HG02938 (cell line): ENCODE measurements around the gene PPP1R15A.
"Not testable (repeated sequence)": the region's sequence is repeated elsewhere in the genome, so short reads cannot be mapped to it uniquely, and the experiment has no call there.

ENCODE experiments used
- ATAC-seq: cut with Tn5 transposase; IDR thresholded peaks from one replicate; pipeline ENCODE4 v1.9.1; 2021; ENCODE audit warnings: mild to moderate bottlenecking, moderate library complexity; ENCODE audit not compliant: unreplicated experiment

Gene PPP1R15A

DNA sequence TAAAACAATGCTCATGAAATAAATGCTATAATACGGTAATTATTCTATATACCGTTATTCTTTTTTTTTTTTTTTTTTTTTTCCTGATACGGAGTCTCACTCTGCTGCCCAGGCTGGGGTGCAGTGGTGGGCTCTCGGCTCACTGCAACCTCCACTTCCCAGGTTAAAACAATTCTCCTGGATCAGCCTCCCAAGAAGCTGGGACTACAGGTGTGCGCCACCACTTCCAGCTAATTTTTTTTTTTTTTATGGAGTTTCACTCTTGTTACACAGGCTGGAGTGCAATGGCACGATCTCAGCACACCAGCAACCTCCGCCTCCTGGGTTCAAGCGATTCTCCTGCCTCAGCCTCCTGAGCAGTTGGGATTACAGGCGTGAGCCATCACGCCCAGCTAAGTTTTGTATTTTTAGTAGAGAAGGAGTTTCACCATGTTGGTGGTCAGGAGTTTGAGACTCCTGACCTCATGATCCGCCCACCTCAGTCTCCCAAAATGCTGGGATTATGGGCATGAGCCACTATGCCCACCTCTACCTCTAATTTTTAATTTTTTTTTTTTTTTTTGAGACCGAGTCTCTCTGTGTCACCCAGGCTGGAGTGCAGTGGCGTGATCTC is 6.9 kb downstream of the PPP1R15A start:
- no peak for ATAC-seq

DNA sequence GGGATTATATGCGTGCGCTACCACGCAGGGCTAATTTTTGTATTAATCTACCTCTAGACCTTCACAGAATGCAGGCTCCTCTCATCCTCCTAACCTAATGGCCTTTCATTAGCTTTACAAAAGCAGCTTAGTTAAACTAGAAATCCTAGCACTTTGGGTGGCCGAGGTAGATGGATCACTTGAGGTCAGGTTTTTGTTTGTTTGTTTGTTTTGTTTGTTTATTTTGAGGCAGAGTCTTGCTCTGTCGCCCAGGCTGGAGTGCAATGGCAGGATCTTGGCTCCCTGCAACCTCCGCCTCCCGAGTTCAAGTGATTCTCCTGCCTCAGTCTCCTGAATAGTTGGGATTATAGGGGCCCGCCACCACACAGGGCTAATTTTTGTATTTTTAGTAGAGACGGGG is 7.5 kb downstream of the PPP1R15A start:
- ATAC-seq: not testable (repeated sequence)

DNA sequence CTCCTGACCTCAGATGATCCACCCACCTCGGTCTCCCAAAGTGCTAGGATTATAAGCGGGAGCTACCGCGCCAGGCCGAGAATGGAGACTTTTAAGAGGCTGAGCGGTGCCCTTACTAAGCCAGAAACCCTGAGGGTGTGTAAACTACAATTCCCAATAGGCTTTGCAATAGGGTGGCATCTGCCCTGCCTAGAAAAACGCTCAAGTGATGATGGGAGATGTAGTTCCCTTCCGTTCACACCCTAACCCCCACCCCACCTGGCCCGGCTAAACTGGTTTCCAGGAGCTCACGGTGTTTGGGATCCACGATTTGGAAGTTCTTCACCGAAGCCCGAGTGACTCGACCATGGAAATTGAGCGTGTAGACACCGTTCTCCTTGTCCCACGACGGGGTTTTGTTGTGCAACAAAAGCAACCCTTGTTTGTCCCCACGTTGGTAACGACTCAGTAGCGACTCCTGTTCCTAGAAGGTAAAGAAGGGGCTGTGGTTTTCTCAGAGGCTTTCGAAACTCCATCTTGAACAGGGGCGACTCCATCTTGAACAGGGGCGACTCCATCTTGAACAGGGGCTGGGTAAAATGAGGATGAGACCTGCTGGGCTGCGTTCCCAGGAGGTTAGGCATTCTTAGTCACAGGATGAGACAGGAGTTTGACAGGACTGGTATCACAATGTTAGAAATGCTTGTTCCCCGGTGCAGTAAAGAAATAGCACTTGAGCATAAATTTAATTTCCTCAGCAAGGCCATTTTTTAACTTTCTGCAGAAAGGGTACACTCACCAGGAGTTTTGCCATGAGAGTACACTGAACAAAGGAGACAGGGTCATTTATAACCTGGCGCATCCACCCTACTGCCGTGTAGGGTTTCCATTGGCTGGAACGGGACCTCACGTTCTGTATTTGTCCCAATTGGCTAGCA is 9.8 kb downstream of the PPP1R15A start:
- ATAC-seq: no peak

DNA sequence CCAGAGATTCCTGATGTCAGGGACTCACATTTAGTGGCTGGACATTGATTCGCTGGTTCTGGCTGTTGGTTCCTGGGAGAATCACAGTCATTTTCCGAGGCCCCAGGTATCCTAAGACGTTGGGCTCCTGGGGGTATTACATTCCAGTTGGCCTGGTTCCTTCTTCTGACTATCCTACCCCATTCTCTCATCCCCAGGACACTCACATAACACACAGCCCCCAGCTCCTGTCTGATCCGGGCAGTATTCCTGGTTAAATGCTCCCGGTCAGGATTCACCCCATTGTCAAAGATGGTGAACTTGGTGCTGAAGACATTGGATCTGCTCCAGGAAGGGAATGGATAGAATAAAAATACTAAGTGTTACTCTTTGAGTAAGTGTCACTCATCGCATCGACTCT is 11.5 kb downstream of the PPP1R15A start:
- ATAC-seq: no peak

DNA sequence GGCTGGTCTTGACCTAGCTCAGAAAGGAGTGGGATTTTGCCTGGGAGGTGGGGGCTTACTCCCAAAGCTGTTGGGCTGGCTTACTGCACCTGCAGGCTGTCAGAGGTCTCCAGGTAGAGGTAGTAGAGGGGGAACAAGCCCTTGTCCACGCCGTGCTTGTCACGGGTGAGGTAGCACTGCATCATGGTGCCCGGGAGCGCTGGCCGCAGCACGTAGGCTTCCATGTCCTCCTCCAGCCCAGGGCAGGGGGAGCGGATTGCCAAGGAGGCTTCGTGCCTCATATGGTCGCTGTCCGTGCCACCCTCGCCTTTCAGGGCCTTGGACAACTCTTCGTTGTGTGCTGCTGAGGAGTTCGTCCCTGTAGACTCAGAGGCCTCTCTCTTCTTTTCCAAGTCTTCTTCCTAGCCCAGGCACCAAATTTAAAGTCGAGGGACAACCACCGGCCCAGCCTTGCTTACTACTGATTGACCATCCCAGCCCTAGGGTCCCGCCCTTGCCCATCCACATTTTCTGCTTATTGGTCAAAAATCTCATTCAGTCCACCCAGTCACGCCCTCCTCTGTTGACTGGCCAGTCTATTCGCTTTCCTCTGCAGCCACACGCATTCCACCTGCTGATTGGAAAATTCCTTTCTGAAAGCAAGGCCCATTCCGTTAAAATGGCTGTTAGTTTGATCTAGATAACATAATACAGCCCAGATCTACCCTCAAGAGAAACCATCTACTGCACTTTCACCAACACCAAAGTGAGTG is 15.8 kb downstream of the PPP1R15A start:
- no peak for ATAC-seq

DNA sequence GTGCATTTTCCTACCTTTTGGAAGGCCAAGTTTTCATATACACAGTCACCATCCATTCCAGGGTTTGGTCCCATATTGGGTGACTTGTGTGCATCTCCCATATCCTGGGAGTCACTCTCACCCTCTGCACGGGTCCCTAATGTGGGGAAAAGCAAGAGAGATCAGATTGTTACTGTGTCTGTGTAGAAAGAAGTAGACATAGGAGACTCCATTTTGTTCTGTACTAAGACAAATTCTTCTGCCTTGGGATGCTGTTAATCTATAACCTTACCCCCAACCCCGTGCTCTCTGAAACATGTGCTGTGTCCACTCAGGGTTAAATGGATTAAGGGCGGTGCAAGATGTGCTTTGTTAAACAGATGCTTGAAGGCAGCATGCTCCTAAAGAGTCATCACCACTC is 17.3 kb downstream of the PPP1R15A start:
- not testable (repeated sequence) for ATAC-seq

DNA sequence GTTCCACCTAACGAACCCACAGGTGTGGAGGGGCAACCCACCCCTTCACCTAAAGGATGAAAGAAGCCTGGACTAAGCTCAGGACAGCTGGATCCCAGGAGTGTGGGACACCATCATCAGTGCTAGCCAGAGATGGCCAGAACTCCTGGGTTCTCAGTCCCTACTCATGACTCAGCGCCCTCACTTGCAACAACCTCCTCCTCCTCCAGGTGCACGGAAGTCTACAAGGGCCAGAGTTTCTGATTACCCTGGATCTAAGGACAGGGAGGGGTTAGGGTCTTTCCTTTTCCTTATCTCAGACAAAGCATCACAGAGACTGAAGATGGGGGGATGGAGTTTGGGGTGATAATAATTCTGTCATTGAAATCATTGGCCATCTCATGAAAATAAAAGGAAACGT is 18.3 kb downstream of the PPP1R15A start:
- ATAC-seq: no peak

DNA sequence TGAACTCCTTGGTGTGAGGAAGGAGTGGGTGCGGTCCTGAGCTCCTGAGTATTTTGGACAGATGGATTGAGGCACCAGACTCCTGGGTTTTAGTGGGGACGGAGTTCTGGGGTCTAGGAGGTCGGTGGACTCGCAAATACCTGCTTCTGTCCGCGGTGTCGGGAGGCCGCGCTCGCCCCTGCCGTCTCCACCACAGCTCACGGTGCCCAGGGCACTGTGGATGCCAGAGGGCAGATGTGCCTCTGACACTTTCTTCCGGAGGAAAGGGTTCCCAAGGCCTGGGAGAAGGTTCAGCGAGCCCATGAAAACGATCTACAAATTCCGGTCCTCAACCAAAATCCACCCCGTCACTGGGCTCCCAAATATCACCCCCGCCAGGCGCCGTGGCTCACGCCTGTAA is 23.0 kb downstream of the PPP1R15A start:
- no peak for ATAC-seq

DNA sequence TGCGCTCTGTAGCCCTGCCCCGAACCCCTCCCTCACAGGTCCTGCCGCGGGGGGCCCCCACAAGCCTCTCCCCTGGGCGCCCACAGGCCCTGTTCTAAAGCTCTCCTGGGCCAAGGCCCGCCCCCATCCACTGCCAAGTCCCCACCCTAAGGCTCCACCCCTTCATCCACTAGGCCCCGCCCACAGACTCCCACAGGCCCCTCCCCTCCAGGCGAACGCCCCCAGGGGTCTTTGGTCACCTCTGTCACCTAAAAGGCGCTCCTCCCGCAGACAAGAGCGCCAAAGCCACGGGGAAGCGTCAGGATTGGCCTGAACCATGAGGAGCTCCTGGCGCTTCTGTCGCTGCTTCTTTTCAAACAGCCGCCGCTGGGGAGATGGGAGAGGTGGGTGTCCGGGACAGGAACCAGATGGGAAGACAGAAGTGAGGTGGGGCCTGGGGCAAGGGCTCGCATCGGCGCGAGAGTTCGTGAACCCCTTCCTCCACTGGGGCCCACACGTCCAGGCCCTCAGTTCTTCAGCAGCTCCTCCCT is 24.0 kb downstream of the PPP1R15A start:
- ATAC-seq: no peak

DNA sequence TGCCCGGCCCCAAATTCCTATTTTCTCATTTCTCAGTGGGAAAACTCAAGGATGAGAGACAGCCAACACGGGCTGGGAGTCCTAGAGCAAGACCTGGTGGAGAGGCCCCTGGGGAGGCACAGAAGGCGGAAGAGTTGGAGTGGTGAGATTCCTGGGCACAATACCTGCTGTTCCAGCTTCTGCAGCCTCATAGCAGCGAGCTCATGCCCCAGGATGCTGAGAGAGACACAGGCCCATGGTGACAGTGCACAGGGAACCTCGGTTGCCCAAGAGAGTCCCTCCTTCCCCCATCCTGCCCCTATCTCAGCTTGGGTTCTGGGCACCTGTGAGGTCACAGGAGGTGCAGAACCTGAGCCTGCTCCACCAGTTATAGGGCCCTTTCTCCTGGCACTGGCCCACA is 25.0 kb downstream of the PPP1R15A start:
- no peak for ATAC-seq

DNA sequence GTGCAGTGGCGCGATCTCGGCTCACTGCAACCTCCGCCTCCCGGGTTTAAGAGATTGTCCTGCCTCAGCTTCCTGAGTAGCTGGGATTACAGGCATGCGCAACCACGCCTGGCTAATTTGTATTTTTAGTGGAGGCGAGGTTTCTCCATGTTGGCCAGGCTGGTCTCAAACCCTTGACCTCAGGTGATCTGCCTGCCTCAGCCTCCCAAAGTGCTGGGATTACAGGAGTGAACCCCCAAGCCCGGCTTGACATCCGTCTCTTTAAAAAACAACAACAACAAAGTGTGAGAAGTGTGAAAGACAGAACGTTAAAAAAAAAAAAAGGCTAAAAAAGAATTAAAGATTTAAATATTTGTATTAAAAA is 27.1 kb downstream of the PPP1R15A start:
- ATAC-seq: not testable (repeated sequence)

DNA sequence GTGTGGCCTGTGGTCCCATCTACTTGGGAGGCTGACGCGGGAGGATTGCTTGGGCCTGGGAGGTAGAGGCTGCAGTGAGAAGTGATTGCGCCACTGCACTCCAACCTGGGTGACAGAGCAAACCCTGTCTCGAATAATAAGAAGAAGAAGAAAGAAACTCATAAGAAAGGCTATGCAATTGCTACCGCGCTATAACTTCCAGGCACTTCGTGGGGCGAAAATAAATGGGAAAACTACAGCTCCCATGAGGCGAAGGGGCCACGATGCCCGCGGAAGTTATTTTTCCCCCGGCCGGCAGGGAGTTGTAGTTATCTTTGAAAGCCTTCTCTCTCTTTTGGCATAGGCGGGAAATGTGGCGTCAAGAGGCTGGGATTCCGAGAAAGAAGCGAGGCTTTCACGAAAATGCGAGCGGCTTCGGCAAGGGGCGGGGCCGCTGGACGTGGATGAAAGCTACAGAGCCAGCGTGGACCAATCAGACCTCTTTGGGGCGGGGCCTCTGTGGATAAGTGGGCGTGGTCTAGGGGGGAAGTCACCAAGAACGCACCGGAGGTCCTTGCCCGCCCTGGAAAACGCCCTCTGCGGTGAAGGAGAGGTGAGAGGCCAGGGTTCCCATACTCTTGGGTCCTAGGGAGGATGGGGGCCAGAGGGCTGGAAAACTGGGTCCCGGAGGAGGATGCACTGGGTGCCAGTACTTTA is 27.7 kb downstream of the PPP1R15A start, which contains the start of gene NUCB1:
Gene NUCB1, plus strand, starts transcription at position 532 of the 696 bp plus-strand sequence. CDS start 485 bp downstream, outside the sequence.
- ATAC-seq: peak; percentile 79

DNA sequence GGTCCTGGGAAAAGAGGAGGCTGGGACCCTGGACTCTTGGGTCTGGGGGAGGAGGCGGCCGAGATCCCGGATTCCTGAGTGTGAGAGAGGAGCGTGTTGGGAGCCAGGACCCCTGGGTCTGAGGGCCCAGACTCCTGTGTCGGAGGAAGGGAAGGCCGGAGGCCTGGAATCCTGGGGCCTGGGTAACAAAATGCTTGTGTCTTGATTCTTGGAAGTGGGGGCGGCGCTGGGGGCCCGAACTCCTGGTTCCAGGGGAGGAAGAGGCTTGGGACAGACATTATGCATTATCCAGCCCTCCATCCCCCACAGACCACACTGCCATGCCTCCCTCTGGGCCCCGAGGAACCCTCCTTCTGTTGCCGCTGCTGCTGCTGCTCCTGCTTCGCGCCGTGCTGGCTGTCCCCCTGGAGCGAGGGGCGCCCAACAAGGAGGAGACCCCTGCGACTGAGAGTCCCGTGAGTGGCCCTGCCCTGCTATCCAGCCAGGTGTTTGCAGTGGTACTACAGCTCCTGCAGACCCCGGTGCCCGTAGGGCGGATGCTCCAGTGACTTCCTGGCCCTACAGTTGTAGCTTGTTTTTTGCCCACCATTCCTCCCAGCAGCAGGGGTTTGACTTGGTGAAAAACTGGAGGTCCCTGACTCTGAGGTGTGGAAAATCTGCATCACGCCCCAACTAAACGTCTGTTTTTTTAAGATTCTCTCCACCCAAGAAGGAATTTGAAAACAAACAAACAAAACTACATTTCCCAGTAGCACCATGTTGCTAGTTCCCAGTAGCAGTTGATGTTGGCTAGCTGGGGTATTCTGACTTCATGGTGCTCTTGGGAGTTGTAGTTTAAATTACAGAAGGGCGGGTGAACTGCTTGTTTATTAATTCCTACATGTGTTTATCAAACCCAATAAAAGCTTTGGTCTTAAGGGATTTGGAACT is 28.5 kb downstream of the PPP1R15A start:
- ATAC-seq: no peak

DNA sequence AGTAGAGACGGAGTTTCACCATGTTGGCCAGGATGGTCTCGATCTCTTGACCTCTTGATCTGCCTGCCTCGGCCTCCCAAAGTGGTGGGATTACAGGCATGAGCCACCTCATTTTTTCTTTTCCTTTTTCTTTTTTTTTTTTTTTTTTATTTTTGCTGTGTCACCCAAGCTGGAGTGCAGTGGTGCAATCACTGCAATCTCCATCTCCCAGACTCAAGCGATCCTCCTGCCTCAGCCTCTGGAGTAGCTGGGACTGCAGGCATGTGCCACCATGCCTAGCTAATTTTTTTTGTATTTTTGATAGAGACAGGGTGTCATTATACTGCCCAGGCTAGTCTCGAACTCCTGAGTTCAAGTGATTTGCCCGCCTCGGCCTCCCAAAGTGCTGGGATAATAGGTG is 30.1 kb downstream of the PPP1R15A start:
- ATAC-seq: not testable (repeated sequence)

DNA sequence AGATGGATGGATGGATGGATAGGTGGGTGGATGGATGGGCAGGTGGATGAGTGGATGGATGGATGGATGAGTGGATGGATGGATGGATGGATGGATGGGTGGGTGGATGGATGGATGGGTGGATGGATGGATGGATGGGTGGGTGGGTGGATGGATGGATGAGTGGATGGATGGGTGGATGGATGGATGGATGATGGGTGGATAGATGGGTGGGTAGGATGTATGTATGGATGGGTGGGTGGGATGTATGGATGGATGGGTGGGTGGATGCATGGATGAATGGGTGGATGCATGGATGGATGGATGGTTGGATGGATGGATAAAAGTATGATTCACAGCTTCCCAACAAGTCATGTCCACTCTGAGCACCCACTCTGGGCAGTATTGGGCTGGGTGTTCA is 31.6 kb downstream of the PPP1R15A start:
- not testable (repeated sequence) for ATAC-seq

DNA sequence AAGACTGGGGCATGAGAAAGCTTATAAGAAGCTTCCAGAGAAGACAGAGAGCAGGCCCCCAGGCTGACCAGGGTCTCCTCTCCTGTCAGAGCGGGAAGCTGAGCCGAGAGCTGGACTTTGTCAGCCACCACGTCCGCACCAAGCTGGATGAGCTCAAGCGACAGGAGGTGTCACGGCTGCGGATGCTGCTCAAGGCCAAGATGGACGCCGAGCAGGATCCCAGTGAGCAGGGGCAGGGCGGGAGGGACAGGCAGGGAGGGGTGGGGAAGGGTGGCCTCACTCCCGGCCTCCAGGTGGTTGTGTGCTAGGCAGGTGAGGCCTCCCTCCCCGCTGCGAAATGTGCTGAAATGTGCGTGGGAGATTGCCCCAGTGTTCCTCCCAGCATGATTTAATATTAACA is 33.4 kb downstream of the PPP1R15A start:
- no peak for ATAC-seq

DNA sequence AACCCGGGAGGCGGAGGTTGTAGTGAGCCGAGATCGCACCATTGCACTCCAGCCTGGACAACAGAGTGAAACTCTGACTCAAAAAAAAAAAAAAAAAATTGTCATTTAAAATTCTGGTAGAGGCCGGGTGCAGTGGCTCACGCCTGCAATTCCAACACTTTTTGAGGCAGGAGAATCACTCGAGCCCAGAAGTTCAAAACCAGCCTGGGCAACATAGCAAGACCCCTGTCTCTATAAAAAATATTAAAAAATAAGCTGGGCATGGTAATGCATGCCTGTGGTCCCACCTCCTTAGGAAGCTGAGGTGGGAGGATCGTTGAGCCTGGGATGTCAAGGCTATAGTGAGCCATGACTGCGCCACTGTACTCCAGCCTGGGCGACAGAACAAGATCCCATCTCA is 34.1 kb downstream of the PPP1R15A start:
- ATAC-seq: no peak

DNA sequence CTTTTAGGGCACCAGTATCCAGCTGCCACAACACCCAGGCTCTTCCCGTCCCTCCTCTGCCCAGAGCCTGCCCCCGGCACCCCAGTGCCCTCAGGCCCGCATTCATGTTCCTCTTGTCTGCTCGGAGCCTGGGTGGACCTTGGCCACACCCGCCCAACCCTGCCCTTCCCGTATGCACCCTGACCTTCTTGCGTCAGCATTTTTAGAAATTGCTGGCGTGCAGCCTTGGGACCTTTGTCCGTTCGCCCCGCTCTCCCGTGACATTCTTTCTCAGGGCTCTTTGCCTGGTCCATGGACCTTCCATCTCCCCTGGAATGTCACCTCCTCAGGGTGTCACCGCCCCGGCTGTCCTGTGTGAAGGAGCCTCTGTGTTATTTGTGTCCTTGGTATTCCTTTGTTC is 35.5 kb downstream of the PPP1R15A start:
- no peak for ATAC-seq

DNA sequence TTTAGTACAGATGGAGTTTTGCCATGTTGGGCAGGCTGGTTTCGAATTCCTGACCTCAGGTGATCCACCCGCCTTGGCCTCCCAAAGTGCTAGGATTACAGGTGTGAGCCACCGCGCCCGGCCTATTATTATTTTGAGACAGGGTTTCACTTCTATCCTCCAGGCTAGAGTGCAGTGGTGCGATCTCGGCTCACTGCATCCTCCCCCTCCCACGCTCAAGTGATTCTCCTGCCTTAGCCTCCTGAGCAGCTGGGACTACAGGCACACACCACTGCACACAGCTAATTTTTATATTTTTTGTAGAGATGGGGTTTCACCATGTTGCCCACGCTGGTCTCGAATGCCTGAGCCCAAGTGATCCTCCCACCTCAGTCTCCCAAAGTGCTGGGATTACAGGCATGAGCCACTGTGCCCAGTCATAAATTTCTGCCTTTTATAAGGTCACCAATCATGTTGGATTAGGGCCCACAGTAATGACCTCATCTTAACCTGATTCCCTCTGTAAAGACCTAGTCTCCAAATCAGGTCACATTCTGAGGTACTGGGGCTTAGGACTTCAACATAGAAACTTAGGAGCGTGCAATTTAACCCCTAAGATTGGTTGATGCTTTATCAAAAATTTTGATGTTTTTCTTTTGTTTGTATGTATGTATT is 37.3 kb downstream of the PPP1R15A start:
- not testable (repeated sequence) for ATAC-seq
